Activated T-cell treated with anti-CD3 and anti-CD28 coated beads, Interleukin-2, amount 50 U/mL, for 4 hours (primary cell): Measurements from ENCODE around the gene HBZ. TPM values are rescaled to one million over a fixed set of nuclear protein-coding genes. Genes with fewer than 3 reads are reported as not detected.
"Not testable (repeated sequence)": the region's sequence is repeated elsewhere in the genome, so short reads cannot be mapped to it uniquely, and the experiment has no call there.

ENCODE experiments used
- ATAC-seq, 2 donors: fragments of 200-7000 bp; cut with Tn5 transposase; one replicate each; pipeline ENCODE4 v1.10.0; 2021
- DNase-seq: peaks from one replicate; pipeline ENCODE4 v3.0.0-alpha.2; 2020
- H3K27me3 Mint-ChIP-seq: one replicate; pipeline ENCODE4 v1.8.0; 2021; ENCODE audit warnings: low read depth, mixed read lengths
- H3K36me3 Mint-ChIP-seq: one replicate; pipeline ENCODE4 v1.8.0; 2022; ENCODE audit warnings: mixed read lengths; ENCODE audit not compliant: insufficient read depth
- H3K4me1 Mint-ChIP-seq: one replicate; pipeline ENCODE4 v1.8.0; 2021; ENCODE audit warnings: low read depth, mixed read lengths
- H3K4me3 Mint-ChIP-seq: one replicate; pipeline ENCODE4 v1.8.0; 2021; ENCODE audit warnings: mild to moderate bottlenecking, moderate library complexity, mixed read lengths
- H3K9me3 Mint-ChIP-seq: one replicate; pipeline ENCODE4 v1.8.0; 2021; ENCODE audit warnings: mixed read lengths
- total RNA-seq, 3 donors: library from RNA; stranded (reverse); gene quantifications; one replicate each; pipeline ENCODE4 v1.2.1, GENCODE V29; 2021

The HBZ gene
- total RNA-seq, 3 donors from 2014 or later: 0.38 to 0.45 (median 0.43) TPM

DNA sequence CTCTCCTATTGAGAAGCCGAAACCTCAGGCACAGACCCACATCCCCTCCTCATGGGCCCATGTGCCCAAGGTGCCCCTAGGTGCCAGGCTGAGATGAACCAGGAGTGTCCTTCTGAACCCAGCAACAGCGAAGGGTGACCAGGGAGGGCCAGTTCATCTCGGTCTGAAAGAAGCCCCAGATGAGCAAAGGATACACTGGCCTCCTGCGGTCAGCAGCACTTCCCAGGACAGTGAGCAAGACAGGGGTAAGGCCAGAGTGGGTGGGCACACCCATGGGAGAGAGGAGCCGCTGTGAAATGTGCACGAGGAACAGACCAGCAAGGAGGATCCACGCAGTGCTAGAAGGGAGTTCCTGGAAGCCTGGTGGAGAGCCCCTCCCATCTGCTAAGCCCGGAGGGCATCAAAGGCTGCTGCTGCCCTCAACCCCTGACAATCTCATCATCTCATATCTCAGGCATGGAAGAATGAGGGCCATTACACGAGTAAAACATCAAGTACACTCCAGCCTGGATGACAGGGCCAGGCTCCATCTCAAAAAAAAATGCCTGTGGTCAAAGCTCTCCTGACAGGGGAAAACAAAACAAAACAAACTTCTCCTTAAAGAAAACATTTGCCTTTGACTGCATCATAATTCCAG, 3.3 kb upstream of the HBZ start:
- DNase-seq: no peak
- Mint-ChIP-seq H3K9me3 (no peaks in the 10 kb centered on the region), H3K36me3 (no peaks in the 10 kb centered on the region), H3K27me3 (peaks cover 29% of the 10 kb centered on the region), H3K4me1 (no peaks in the 10 kb centered on the region), H3K4me3 (no peak overlapping the region)
- ATAC-seq: no peak

DNA sequence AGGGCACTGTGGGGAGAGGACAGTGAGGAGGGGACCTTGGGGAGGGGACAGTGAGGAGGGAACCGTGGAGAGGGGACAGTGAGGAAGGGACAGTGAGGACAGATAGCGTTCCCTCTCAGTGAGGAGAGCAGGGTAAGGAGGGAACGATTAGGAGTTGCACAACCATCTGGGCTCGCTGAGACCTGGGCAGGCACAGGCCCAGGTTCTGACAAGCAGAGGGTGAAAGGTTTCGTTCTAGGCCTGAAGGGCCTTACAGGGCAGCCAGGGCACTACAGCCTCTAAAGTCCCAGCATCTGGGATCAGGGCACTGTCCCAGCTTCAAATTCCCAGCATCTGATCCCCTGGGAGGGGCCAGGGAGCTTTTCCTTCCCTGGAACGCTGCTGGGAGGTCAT, 681 bp downstream of the HBZ start:
- not testable (repeated sequence) for H3K4me3 Mint-ChIP-seq, H3K9me3 Mint-ChIP-seq, ATAC-seq, H3K4me1 Mint-ChIP-seq, DNase-seq, H3K36me3 Mint-ChIP-seq
- peaks cover 48% of the 10 kb centered on the region for H3K27me3 Mint-ChIP-seq

- peaks cover 45% of the 10 kb centered on the region for H3K27me3 Mint-ChIP-seq
- H3K4me1 Mint-ChIP-seq, H3K4me3 Mint-ChIP-seq, DNase-seq, H3K36me3 Mint-ChIP-seq, H3K9me3 Mint-ChIP-seq: not testable (repeated sequence)
- ATAC-seq: peak; percentile 42 to 62
These were observed 1.2 kb downstream of the HBZ start for GRCh38 chr16:153550-154216.

- Mint-ChIP-seq H3K4me3 (peak overlapping the region; percentile 59), H3K36me3 (no peaks in the 10 kb centered on the region), H3K9me3 (no peaks in the 10 kb centered on the region), H3K4me1 (peaks cover 6% of the 10 kb centered on the region), H3K27me3 (peaks cover 40% of the 10 kb centered on the region)
- DNase-seq (no peak), ATAC-seq (peak; percentile 50 to 63)
These were observed 2.0 kb downstream of the HBZ start for GRCh38 chr16:154217-155030.

- no peak for DNase-seq
- Mint-ChIP-seq H3K4me3 (peak overlapping the region; percentile 59), H3K4me1 (peaks cover 6% of the 10 kb centered on the region), H3K27me3 (peaks cover 37% of the 10 kb centered on the region), H3K36me3 (no peaks in the 10 kb centered on the region), H3K9me3 (no peaks in the 10 kb centered on the region)
- no peak for ATAC-seq
These were observed 2.6 kb downstream of the HBZ start for GRCh38 chr16:155031-155398.

DNA sequence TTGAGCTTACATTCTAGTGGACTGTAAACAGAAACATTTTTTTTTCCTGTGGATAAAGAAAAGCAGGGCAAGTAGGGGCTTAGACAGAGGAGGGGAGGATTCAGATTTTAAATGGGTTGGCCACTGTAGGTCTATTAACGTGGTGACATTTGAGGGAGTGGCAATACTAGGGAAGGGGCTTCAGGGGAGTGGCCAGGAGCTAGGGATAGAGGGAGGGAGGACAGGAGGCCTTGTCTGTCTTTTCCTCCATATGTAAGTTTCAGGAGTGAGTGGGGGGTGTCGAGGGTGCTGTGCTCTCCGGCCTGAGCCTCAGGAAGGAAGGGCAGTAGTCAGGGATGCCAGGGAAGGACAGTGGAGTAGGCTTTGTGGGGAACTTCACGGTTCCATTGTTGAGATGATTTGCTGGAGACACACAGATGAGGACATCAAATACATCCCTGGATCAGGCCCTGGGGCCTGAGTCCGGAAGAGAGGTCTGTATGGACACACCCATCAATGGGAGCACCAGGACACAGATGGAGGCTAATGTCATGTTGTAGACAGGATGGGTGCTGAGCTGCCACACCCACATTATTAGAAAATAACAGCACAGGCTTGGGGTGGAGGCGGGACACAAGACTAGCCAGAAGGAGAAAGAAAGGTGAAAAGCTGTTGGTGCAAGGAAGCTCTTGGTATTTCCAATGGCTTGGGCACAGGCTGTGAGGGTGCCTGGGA, 6.8 kb downstream of the HBZ start:
- DNase-seq (no peak), ATAC-seq (no peak)
- Mint-ChIP-seq H3K4me3 (no peak overlapping the region), H3K9me3 (no peaks in the 10 kb centered on the region), H3K36me3 (no peaks in the 10 kb centered on the region), H3K27me3 (peaks cover 35% of the 10 kb centered on the region), H3K4me1 (peaks cover 6% of the 10 kb centered on the region)

DNA sequence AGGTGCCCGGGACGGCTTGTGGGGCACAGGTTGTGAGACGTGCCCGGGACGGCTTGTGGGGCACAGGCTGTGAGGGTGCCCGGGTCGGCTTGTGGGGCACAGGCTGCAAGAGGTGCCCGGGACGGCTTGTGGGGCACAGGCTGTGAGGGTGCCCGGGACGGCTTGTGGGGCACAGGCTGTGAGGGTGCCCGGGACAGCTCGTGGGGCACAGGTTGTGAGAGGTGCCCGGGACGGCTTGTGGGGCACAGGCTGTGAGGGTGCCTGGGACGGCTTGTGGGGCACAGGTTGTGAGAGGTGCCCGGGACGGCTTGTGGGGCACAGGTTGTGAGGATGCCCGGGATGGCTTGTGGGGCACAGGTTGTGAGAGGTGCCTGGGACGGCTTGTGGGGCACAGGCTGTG, 7.8 kb downstream of the HBZ start:
- not testable (repeated sequence) for H3K36me3 Mint-ChIP-seq, DNase-seq

DNA sequence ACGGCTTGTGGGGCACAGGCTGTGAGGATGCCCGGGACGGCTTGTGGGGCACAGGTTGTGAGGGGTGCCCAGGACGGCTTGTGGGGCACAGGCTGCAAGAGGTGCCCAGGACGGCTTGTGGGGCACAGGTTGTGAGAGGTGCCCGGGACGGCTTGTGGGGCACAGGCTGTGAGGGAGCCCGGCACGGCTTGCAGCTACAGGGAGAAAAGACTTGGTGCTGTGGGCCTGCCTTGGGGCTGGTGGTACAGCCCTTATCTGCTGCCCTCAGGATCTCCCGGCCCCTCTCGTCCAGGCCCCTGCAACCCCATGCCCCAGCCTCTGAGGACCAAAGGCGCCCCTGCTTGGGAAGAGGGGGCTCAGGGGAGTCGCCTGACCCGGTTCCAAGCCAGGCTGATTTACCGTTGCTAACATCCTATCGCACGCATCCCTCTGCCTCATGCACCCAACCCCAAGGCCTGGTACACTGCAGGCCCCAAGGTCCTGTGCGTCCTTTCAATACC, 8.3 kb downstream of the HBZ start:
- Mint-ChIP-seq H3K9me3 (no peaks in the 10 kb centered on the region), H3K4me3 (no peak overlapping the region), H3K27me3 (peaks cover 27% of the 10 kb centered on the region), H3K4me1 (no peaks in the 10 kb centered on the region), H3K36me3 (no peaks in the 10 kb centered on the region)
- DNase-seq: no peak
- no peak for ATAC-seq

More for the DNA sequence above, 7.8 kb downstream of the HBZ start:
- ATAC-seq, H3K9me3 Mint-ChIP-seq, H3K4me3 Mint-ChIP-seq, H3K4me1 Mint-ChIP-seq: not testable (repeated sequence)
- H3K27me3 Mint-ChIP-seq: peaks cover 28% of the 10 kb centered on the region

GRCh38 chr16:162271-162991, 10.0 kb downstream of the HBZ start:
- Mint-ChIP-seq H3K4me1 (peaks cover 7% of the 10 kb centered on the region), H3K4me3 (no peak overlapping the region), H3K36me3 (no peaks in the 10 kb centered on the region), H3K27me3 (peaks cover 30% of the 10 kb centered on the region), H3K9me3 (no peaks in the 10 kb centered on the region)
- DNase-seq (no peak), ATAC-seq (no peak)

- not testable (repeated sequence) for H3K4me1 Mint-ChIP-seq, DNase-seq, ATAC-seq, H3K9me3 Mint-ChIP-seq, H3K4me3 Mint-ChIP-seq, H3K36me3 Mint-ChIP-seq
- H3K27me3 Mint-ChIP-seq: peaks cover 35% of the 10 kb centered on the region
These were observed 10.7 kb downstream of the HBZ start for GRCh38 chr16:163139-163538.

DNA sequence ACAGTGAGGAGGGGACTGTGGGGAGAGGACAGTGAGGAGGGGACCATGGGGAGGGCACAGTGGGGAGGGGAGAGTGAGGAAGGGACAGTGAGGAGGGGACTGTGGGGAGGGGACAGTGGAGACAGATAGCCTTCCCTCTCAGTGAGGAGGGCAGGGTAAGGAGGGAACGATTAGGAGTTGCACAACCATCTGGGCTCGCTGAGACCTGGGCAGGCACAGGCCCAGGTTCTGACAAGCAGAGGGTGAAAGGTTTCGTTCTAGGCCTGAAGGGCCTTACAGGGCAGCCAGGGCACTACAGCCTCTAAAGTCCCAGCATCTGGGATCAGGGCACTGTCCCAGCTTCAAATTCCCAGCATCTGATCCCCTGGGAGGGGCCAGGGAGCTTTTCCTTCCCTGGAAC, 11.3 kb downstream of the HBZ start:
- H3K4me1 Mint-ChIP-seq, ATAC-seq, H3K36me3 Mint-ChIP-seq, H3K4me3 Mint-ChIP-seq, H3K9me3 Mint-ChIP-seq, DNase-seq: not testable (repeated sequence)
- H3K27me3 Mint-ChIP-seq: peaks cover 38% of the 10 kb centered on the region

DNA sequence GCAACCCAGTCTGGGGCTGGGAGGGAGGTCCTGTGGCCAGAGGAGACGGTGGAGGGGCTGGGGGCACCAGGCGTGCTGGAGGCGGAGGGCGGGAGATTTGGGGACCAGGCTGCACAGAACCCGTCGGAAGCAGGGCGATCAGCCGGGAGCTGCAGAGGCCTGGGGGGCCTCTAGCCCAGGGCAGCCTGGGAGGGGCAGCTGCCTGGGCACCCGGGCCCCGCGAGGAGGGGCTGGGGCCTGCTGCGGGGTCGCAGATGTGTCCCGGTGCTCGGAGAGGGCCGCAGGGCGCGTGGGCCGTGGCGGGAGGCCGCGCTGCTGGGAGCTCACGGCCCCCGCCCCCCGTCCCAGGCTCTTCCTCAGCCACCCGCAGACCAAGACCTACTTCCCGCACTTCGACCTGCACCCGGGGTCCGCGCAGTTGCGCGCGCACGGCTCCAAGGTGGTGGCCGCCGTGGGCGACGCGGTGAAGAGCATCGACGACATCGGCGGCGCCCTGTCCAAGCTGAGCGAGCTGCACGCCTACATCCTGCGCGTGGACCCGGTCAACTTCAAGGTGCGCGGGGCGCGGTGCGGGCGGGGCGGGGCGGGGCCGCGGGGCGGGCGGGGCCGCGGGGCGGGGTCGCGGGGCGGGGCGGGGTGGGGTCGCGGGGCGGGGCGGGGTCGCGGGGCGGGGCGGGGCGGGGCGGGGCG, 11.8 kb downstream of the HBZ start:
- not testable (repeated sequence) for H3K4me3 Mint-ChIP-seq, H3K4me1 Mint-ChIP-seq, H3K36me3 Mint-ChIP-seq, DNase-seq, H3K9me3 Mint-ChIP-seq
- peak in 1 of 2 donors; percentile 32 for ATAC-seq
- H3K27me3 Mint-ChIP-seq: peaks cover 43% of the 10 kb centered on the region

GRCh38 chr16:164827-165538, 12.5 kb downstream of the HBZ start:
- no peak overlapping the region for H3K4me3 Mint-ChIP-seq
- H3K4me1 Mint-ChIP-seq: peaks cover 7% of the 10 kb centered on the region
- DNase-seq: no peak
- no peaks in the 10 kb centered on the region for H3K36me3 Mint-ChIP-seq
- peak in 1 of 2 donors; percentile 32 for ATAC-seq
- H3K9me3 Mint-ChIP-seq: no peaks in the 10 kb centered on the region
- H3K27me3 Mint-ChIP-seq: peaks cover 45% of the 10 kb centered on the region
